ENCODE results near the gene CINP. TPM values are rescaled to one million over a fixed set of nuclear protein-coding genes. Genes with fewer than 3 reads are reported as not detected.
"Not testable (repeated sequence)": the region's sequence is repeated elsewhere in the genome, so short reads cannot be mapped to it uniquely, and the experiment has no call there.

CINP gene
- total RNA-seq, 4 donors from 2014 or later, result 28.3 to 35.1 (median 29.4) TPM

DNA sequence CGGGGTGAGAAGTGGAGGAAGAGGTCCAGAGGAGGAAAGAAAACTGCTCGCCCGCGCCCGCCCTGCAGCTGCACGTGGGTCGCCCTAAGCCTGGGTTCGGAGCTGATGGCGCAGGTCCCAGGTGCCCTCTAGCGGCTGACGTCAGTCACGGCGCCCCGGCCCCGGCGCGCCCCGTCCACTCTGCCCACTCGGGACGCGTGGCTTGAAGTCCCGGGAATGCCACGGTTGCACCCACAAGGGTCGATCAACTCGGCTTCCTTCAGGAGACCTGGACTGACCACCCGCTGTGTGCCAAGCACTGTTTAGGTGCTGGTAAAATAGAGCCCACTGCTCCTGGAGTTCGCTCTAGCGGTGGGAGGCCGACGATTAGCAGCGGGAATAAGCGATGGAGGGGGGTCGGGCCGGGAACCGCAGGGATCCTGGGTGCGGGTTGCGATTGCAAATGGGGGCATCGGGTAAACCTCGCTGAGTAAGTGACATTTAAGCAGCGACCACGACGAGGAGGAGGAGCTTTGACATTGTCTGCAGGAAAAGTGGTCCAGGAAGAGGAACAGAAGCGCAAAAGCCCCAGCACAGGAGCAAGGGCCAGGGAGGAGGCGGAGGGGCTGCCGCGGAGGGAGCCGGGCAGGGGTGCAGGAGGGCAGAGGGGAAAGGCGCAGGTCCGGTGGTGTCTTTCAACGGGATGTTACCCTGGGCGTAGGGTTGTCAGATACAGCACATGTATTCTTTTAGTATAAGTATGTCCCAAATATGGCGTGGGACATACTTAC lies 48.3 kb downstream of the CINP start:
- Histone ChIP-seq H3K36me3 (no peaks in the 10 kb centered on the region), H3K27ac (peak overlapping the region; percentile 29), H3K27me3 (no peaks in the 10 kb centered on the region), H3K9me3 (no peaks in the 10 kb centered on the region), H3K4me1 (peaks cover 40% of the 10 kb centered on the region), H3K4me3 (peak overlapping the region; percentile 54)
- peak; percentile 92 to 94 for DNase-seq (ENCODE audit: low spot score in 2 of 2)
- TF ChIP-seq POLR2AphosphoS5 (IDR thresholded peaks at IDR 0.05) (peak in 1 of 3 donors; percentile 49), EP300 (IDR thresholded peaks at IDR 0.05) (no peak)
- TF ChIP-seq, protein P1, sequence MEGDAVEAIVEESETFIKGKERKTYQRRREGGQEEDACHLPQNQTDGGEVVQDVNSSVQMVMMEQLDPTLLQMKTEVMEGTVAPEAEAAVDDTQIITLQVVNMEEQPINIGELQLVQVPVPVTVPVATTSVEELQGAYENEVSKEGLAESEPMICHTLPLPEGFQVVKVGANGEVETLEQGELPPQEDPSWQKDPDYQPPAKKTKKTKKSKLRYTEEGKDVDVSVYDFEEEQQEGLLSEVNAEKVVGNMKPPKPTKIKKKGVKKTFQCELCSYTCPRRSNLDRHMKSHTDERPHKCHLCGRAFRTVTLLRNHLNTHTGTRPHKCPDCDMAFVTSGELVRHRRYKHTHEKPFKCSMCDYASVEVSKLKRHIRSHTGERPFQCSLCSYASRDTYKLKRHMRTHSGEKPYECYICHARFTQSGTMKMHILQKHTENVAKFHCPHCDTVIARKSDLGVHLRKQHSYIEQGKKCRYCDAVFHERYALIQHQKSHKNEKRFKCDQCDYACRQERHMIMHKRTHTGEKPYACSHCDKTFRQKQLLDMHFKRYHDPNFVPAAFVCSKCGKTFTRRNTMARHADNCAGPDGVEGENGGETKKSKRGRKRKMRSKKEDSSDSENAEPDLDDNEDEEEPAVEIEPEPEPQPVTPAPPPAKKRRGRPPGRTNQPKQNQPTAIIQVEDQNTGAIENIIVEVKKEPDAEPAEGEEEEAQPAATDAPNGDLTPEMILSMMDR (IDR thresholded peaks at IDR 0.05), result peak; percentile 83 to 97
- WGBS, result 11% methylated on average over 37 of the region's 52 CpGs

DNA sequence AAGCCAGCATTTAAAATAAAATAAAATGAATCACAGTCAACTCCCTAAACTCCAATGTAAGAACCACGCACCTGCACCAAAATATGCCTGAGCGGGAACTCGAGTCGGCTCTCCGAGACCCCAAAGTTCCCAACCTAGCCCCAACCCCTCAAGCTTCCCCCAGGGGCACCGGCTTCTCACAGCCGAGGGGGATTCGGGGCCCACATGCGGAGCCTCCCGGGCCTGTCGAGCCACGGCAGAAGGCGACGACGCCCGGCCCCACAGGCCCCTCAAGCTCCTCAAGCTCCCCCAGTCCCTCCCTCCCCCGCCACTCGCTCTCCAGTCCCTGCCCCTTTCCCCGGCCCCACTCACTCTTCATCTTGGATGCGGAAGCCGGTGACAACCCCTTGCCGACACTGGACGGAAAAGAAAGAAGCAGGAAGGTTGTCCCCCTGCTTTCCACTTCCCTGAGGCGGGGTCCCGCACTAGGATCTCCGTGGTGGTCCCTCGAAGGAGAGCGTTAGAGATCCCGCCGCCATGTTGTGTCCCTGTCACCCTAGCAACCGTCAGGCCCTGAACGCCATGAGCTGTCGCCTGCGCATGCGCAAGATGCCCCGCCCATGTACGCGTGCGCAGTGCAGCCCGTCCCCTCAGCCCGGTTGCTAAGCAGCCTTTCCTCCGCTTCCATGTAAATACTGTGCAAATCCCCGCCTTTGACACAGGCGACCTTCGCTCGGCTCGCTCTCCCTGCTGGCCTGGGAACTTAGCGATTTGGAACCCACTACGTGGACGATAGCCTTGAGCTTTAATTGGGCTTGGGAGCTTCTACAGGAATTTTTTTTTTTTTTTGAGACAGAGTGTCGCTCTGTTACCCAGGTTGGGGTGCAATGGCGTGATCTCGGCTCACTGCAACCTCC lies 57.8 kb downstream of the CINP start, which contains the start of gene MOK:
Gene MOK, minus strand, starts transcription at position 554 of the 896 bp plus-strand sequence. Its CDS starts 196 bp downstream, at position 358.
- peak; percentile 97 to 98 for DNase-seq (ENCODE audit: low spot score in 2 of 2)
- Histone ChIP-seq H3K27ac (peak within 1 kb of the TSS; percentile 45), H3K27me3 (no peaks in the 10 kb centered on the region), H3K4me1 (peaks cover 14% of the 10 kb centered on the region), H3K9me3 (no peaks in the 10 kb centered on the region), H3K4me3 (peak within 1 kb of the TSS; percentile 89), H3K36me3 (no peaks in the 10 kb centered on the region)
- peak in 1 of 2 donors; percentile 14 for TF ChIP-seq POLR2A (IDR thresholded peaks at IDR 0.05)
- TF ChIP-seq EP300 (IDR thresholded peaks at IDR 0.05), result no peak
- TF ChIP-seq POLR2AphosphoS5 (IDR thresholded peaks at IDR 0.05), result peak in 1 of 3 donors; percentile 82
- WGBS, result under 1% methylated on average over 33 of the region's 53 CpGs

DNA sequence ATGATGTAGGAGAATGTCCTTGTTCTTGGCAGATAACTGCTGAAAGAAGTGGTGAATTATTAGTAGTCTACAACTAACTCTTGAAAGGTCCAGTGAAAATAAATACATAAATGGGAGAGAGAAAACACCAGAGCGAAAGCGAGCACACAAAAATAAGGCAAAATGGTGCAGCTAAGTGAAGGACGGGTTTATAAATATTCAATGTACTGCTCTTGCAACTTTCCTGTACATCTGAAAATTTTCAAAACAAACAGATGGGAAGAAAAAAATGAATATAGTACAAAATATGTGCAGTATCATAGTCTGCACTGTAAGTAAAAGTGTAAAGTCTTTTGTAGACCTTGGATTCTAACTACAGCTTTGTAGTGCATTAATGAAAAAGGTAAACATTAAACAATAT lies 59.0 kb downstream of the CINP start:
- Histone ChIP-seq H3K36me3 (no peaks in the 10 kb centered on the region), H3K27me3 (no peaks in the 10 kb centered on the region), H3K9me3 (no peaks in the 10 kb centered on the region), H3K4me3 (no peak overlapping the region), H3K4me1 (peaks cover 14% of the 10 kb centered on the region), H3K27ac (no peak overlapping the region)
- no peak for DNase-seq (ENCODE audit: low spot score in 2 of 2)
- 98% methylated on average over 3 of the region's 3 CpGs for WGBS
- TF ChIP-seq, protein P1 (IDR thresholded peaks at IDR 0.05), result no peak
- no peak for TF ChIP-seq EP300 (IDR thresholded peaks at IDR 0.05)
- no peak for TF ChIP-seq POLR2AphosphoS5 (IDR thresholded peaks at IDR 0.05)
- TF ChIP-seq POLR2A (IDR thresholded peaks at IDR 0.05), result no peak

GRCh38 chr14:102298303-102299070 lies 64.2 kb downstream of the CINP start:
- H3K9me3 ChIP-seq, H3K4me1 ChIP-seq, H3K27me3 ChIP-seq, H3K27ac ChIP-seq, H3K36me3 ChIP-seq, H3K4me3 ChIP-seq: not testable (repeated sequence)
- 95% methylated on average over 12 of the region's 12 CpGs for WGBS
- DNase-seq (ENCODE audit: low spot score in 2 of 2), result peak in 1 of 2 donors; percentile 2

Other genes starting within 250 kb of the CINP start
- 10 to 100 TPM; 27.3 to 39.4 (median 33.0) TPM for gene WDR20, start 223.0 kb downstream of the CINP start, total RNA-seq
- gene MOK, start 57.7 kb downstream of the CINP start, total RNA-seq, result 10 to 100 TPM; 13.0 to 25.4 (median 17.0) TPM
- 10 to 100 TPM in 3 of 4 donors, 1 to 10 TPM in 1; 9.2 to 41.0 (median 17.7) TPM for gene ZNF839, start 43.1 kb downstream of the CINP start, total RNA-seq
- gene TECPR2, start 51 bp upstream of the CINP start, total RNA-seq, result 10 to 100 TPM; 12.1 to 22.6 (median 16.8) TPM
- 10 to 100 TPM; 48.4 to 60.1 (median 54.4) TPM for gene ANKRD9, start 146.9 kb upstream of the CINP start, total RNA-seq
- gene RCOR1, start 229.8 kb upstream of the CINP start, total RNA-seq, result 10 to 100 TPM; 20.6 to 27.7 (median 24.8) TPM

Data from suprapubic skin (tissue), 4 donors.